Keratinocyte (primary cell): Measurements from ENCODE around the gene GDPD4. TPM values are rescaled to one million over a fixed set of nuclear protein-coding genes. Genes with fewer than 3 reads are reported as not detected.

ENCODE experiments used
- DNase-seq: peaks from one replicate; pipeline ENCODE4 v3.0.0-alpha.2; 2011; ENCODE audit warnings: low read depth, missing footprints, low spot score
- FAIRE-seq: peaks from 2 replicates; lab custom pipeline; 2011; peaks lifted over from hg19 to GRCh38; lab: Jason Lieb, UNC
- H2AFZ ChIP-seq: 2 replicates; pipeline ENCODE4 v1.6.0; 2012; ENCODE audit warnings: low read length, control low read depth, inconsistent platforms; ENCODE audit not compliant: control insufficient read depth
- H3K27ac ChIP-seq: 2 replicates; pipeline ENCODE4 v1.5.1; 2011; ENCODE audit warnings: low read length; ENCODE audit not compliant: control insufficient read depth, insufficient read depth
- H3K27me3 ChIP-seq: 3 replicates; pipeline ENCODE4 v1.6.0; 2011; ENCODE audit warnings: low read length; ENCODE audit not compliant: control insufficient read depth, insufficient read depth; ENCODE audit errors: extremely low read depth
- H3K36me3 ChIP-seq, 2 experiments: 2 replicates in 1 of 2; 3 replicates in 1 of 2; pipeline ENCODE4 v1.5.1; 2011; ENCODE audit warnings: low read length in 2 of 2, mild to moderate bottlenecking in 1 of 2; ENCODE audit not compliant: control insufficient read depth in 2 of 2, insufficient read depth in 2 of 2; ENCODE audit errors: extremely low read depth in 1 of 2
- H3K4me1 ChIP-seq: 3 replicates; pipeline ENCODE4 v1.5.1; 2011; ENCODE audit warnings: low read length; ENCODE audit not compliant: control insufficient read depth, insufficient read depth; ENCODE audit errors: extremely low read depth
- H3K4me2 ChIP-seq: 3 replicates; pipeline ENCODE4 v1.6.0; 2011; ENCODE audit warnings: low read depth, low read length; ENCODE audit not compliant: control insufficient read depth, insufficient read depth; ENCODE audit errors: extremely low read depth
- H3K4me3 ChIP-seq, 3 experiments: fragments of 200-600 bp in 1 of 3; sonication (generic) in 1 of 3; 2 replicates in 2 of 3; 3 replicates in 1 of 3; pipeline ENCODE4 v1.5.1; 2011 to 2016; ENCODE audit warnings: low read length in 3 of 3, mild to moderate bottlenecking in 3 of 3, control low read depth in 2 of 3, inconsistent platforms in 1 of 3, low read depth in 1 of 3, mixed read lengths in 1 of 3, mixed run types in 1 of 3, moderate library complexity in 1 of 3; ENCODE audit not compliant: control insufficient read depth in 2 of 3, insufficient read depth in 2 of 3; ENCODE audit errors: extremely low read depth in 1 of 3
- H3K79me2 ChIP-seq: 2 replicates; pipeline ENCODE4 v1.6.0; 2012; ENCODE audit warnings: low read length; ENCODE audit not compliant: control insufficient read depth, insufficient read depth
- H3K9ac ChIP-seq: 3 replicates; pipeline ENCODE4 v1.6.0; 2011; ENCODE audit warnings: low read length; ENCODE audit not compliant: control insufficient read depth, insufficient read depth; ENCODE audit errors: extremely low read depth
- H3K9me1 ChIP-seq: 3 replicates; pipeline ENCODE4 v1.6.0; 2011; ENCODE audit warnings: low read length; ENCODE audit not compliant: control insufficient read depth, insufficient read depth; ENCODE audit errors: extremely low read depth
- H3K9me3 ChIP-seq: 2 replicates; pipeline ENCODE4 v1.5.1; 2012; ENCODE audit warnings: low read depth, low read length; ENCODE audit not compliant: control insufficient read depth
- H4K20me1 ChIP-seq: 3 replicates; pipeline ENCODE4 v1.6.0; 2011; ENCODE audit warnings: low read length; ENCODE audit not compliant: control insufficient read depth, insufficient read depth; ENCODE audit errors: extremely low read depth
- EZH2 ChIP-seq: IDR thresholded peaks from one replicate; pipeline ENCODE4 v1.6.1; 2012; ENCODE audit warnings: inconsistent platforms, mild to moderate bottlenecking, low read length, moderate library complexity
- dilution Hi-C: fragments of 300-500 bp; cut with MboI; formaldehyde crosslinking; loops from one replicate; pipeline ENCODE4 v1.7.0; 2020; ENCODE audit warnings: low sequenced_read_pairs; ENCODE audit not compliant: extremely low pct_ligation_motif_present
- polyA plus RNA-seq, 5 experiments: library from polyadenylated mRNA; depleted of rRNA in 3 of 5; stranded (reverse) in 3 of 5; stranded (forward) in 1 of 5; unstranded in 1 of 5; fragments of >200 nt; gene quantifications; 1 replicate in 1 of 5; 2 replicates in 3 of 5; 3 replicates in 1 of 5; pipeline versions ENCODE4 v1.2.1 to v1.2.3, GENCODE V29; 2011 to 2012; ENCODE audit warnings: missing spikeins in 2 of 5, low read depth in 1 of 5, low replicate concordance in 1 of 5
- TF ChIP-seq, protein P1 (sequence below), 3 experiments: IDR thresholded peaks in 1 of 3; conservative IDR thresholded peaks in 1 of 3; optimal IDR thresholded peaks in 1 of 3; 2 replicates in 2 of 3; 3 replicates in 1 of 3; pipeline versions ENCODE3 to v1.5.1; 2011; ENCODE audit warnings: low read length in 3 of 3, mild to moderate bottlenecking in 3 of 3, moderate library complexity in 2 of 3, control low read depth in 1 of 3, inconsistent platforms in 1 of 3; ENCODE audit not compliant: insufficient read depth in 2 of 3; ENCODE audit errors: extremely low read depth in 1 of 3

The GDPD4 gene
- polyA plus RNA-seq, 1 donor (not counting 4 experiments of a cell fraction or from before 2014, with no cell fraction given): not detected

DNA sequence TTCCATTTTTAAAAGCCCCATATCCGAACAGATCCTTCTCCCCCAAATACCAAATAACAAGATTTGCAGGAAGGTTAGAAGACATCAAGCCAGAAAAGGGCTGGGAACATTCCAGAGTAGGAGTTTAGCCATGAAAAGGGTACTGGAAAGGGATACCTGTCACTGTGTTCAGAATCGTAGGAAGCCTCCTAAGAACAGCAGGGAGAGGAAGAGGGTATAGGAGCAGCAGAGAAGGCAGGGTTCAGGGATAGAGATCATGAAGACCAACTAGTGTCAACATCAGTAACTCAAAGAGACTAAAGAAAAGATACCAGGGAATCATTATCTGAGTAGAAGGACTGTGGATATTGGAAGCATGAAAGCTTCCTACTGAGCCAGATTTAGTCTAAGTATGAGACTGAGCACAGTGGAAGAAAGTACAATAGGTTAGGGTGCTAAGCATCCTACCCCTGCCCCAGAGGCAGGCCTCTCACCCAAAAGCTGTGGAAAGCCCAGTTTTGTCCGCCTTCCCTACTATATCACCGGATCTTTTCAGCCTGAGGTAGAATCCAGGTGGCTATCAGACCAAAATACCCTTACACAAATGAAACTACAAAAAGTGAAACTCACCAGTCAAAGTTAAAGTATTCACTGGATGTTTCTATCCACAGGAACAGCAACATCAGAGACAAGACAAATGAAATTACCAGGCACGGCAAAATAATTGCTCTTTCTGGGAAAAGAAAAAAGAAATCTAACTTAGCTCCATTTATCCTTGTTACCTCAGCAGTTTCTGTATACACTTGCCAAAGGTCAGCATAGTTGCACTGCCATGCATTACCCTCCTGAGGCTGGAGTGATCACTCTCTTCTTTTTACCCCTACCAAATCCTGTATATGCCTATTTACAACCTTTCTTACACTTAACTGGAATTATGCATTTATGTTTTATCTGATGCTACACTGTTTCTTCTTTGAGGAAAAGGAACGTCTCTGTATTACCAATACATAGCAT is 16.7 kb downstream of the GDPD4 start:
- H3K79me2 ChIP-seq: no peaks in the 10 kb centered on the region

DNA sequence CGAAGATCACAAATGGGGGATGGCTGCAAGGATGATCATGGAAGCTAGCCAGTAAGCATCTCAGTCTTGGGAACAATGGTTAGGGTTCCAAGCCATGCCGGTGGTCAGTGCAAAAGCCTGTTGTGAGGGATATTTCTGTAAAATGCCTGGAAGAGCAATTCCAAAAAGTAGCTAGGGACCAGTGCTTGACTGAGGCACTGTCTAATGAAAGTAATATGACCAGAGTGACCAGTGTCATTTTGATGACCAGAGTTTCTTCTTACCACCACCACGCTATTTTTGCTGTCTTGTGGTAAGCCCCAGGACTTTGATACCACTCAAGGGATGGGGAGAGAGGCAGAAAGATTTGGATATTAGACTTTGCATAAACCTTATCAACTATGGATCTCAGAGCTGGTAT is 18.4 kb downstream of the GDPD4 start:
- no peak for FAIRE-seq

More for the DNA sequence above, 16.7 kb downstream of the GDPD4 start:
- Histone ChIP-seq H3K4me1 (peaks cover 11% of the 10 kb centered on the region), H3K36me3 (no peaks in the 10 kb centered on the region), H4K20me1 (no peaks in the 10 kb centered on the region), H3K4me2 (no peak overlapping the region), H3K9ac (no peak overlapping the region), H3K27ac (no peak overlapping the region), H3K9me1 (no peaks in the 10 kb centered on the region), H3K27me3 (no peaks in the 10 kb centered on the region), H2AFZ (no peak overlapping the region), H3K4me3 (no peak overlapping the region), H3K9me3 (no peaks in the 10 kb centered on the region)
- dilution Hi-C loops: no loop called here
- no peak for FAIRE-seq
- TF ChIP-seq, protein P1, sequence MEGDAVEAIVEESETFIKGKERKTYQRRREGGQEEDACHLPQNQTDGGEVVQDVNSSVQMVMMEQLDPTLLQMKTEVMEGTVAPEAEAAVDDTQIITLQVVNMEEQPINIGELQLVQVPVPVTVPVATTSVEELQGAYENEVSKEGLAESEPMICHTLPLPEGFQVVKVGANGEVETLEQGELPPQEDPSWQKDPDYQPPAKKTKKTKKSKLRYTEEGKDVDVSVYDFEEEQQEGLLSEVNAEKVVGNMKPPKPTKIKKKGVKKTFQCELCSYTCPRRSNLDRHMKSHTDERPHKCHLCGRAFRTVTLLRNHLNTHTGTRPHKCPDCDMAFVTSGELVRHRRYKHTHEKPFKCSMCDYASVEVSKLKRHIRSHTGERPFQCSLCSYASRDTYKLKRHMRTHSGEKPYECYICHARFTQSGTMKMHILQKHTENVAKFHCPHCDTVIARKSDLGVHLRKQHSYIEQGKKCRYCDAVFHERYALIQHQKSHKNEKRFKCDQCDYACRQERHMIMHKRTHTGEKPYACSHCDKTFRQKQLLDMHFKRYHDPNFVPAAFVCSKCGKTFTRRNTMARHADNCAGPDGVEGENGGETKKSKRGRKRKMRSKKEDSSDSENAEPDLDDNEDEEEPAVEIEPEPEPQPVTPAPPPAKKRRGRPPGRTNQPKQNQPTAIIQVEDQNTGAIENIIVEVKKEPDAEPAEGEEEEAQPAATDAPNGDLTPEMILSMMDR (optimal IDR thresholded peaks at IDR 0.05 in 1 of 3, IDR thresholded peaks at IDR 0.05 in 1 of 3, conservative IDR thresholded peaks at IDR 0.05 in 1 of 3; ENCODE audit: extremely low read depth in 1 of 3, insufficient read depth in 2 of 3, low read length in 3 of 3): no peak
- TF ChIP-seq EZH2: no peak
- DNase-seq: no peak

More for the DNA sequence above, 18.4 kb downstream of the GDPD4 start:
- H3K27me3 ChIP-seq: no peaks in the 10 kb centered on the region
- H3K9me3 ChIP-seq: no peaks in the 10 kb centered on the region
- no peaks in the 10 kb centered on the region for H3K9me1 ChIP-seq
- no peaks in the 10 kb centered on the region for H3K79me2 ChIP-seq
- no peak overlapping the region for H2AFZ ChIP-seq
- H3K4me2 ChIP-seq: no peak overlapping the region
- no peak for TF ChIP-seq EZH2
- TF ChIP-seq, protein P1 (optimal IDR thresholded peaks at IDR 0.05 in 1 of 3, IDR thresholded peaks at IDR 0.05 in 1 of 3, conservative IDR thresholded peaks at IDR 0.05 in 1 of 3; ENCODE audit: extremely low read depth in 1 of 3, insufficient read depth in 2 of 3, low read length in 3 of 3): no peak
- H3K4me3 ChIP-seq: no peak overlapping the region
- H3K36me3 ChIP-seq: no peaks in the 10 kb centered on the region
- no peak for DNase-seq
- H3K9ac ChIP-seq: no peak overlapping the region
- no peaks in the 10 kb centered on the region for H4K20me1 ChIP-seq
- dilution Hi-C loops: no loop called here
- H3K4me1 ChIP-seq: peaks cover 19% of the 10 kb centered on the region
- H3K27ac ChIP-seq: no peak overlapping the region
